H1 (cell line): ENCODE results near the gene RNF44. TPM values are rescaled to one million over a fixed set of nuclear protein-coding genes. Genes with fewer than 3 reads are reported as not detected.
A peak's percentile ranks its signal among the peaks of the same experiment; 100 is the strongest.

ENCODE experiments used
- CTCF ChIA-PET: fragments of 300-600 bp; sonication (Branson Sonifier 250); formaldehyde crosslinking; loops from one replicate; lab custom pipeline; 2021; ENCODE audit not compliant: partially characterized antibody; lab: Charles Lee
- POLR2A ChIA-PET: fragments of 300-600 bp; sonication (Branson Sonifier 250); formaldehyde crosslinking; loops from one replicate; lab custom pipeline; 2021; ENCODE audit warnings: inconsistent platforms; ENCODE audit not compliant: partially characterized antibody; lab: Charles Lee
- DNase-seq, 2 experiments: peaks; one replicate each; pipeline versions ENCODE4 v3.0.0 to v3.0.0-alpha.2; 2010 to 2022; ENCODE audit warnings: low spot score in 2 of 2, low read depth in 1 of 2, mixed read lengths in 1 of 2
- FAIRE-seq: peaks from 2 replicates; lab custom pipeline; 2011; peaks lifted over from hg19 to GRCh38; lab: Jason Lieb, UNC
- H2AFZ ChIP-seq: 2 replicates; pipeline ENCODE4 v1.8.1; 2012; ENCODE audit warnings: low read length, inconsistent platforms
- H2AK5ac ChIP-seq: 2 replicates; pipeline ENCODE4 v1.6.1; 2013; ENCODE audit warnings: low read depth, low read length
- H2BK120ac ChIP-seq: replicated peaks from 2 replicates; pipeline ENCODE3; 2013; ENCODE audit warnings: low read depth, low read length, inconsistent platforms
- H2BK12ac ChIP-seq: 2 replicates; pipeline ENCODE4 v1.6.1; 2013; ENCODE audit warnings: low read depth, low read length
- H2BK15ac ChIP-seq: 2 replicates; pipeline ENCODE4 v1.6.1; 2013; ENCODE audit warnings: low read length
- H2BK20ac ChIP-seq: 2 replicates; pipeline ENCODE4 v1.6.1; 2013; ENCODE audit warnings: low read length
- H2BK5ac ChIP-seq: 2 replicates; pipeline ENCODE4 v1.6.1; 2013; ENCODE audit warnings: low read depth, low read length
- H3K14ac ChIP-seq: 2 replicates; pipeline ENCODE4 v1.6.1; 2013; ENCODE audit warnings: inconsistent platforms; ENCODE audit not compliant: insufficient read length
- H3K18ac ChIP-seq: 2 replicates; pipeline ENCODE4 v1.6.1; 2013; ENCODE audit warnings: low read length; ENCODE audit errors: extremely low read depth
- H3K23ac ChIP-seq: 2 replicates; pipeline ENCODE4 v1.6.1; 2013; ENCODE audit warnings: inconsistent platforms; ENCODE audit not compliant: insufficient read length
- H3K23me2 ChIP-seq: 2 replicates; pipeline ENCODE4 v1.6.1; 2013; ENCODE audit warnings: low read depth, low read length
- H3K27ac ChIP-seq: 2 replicates; pipeline ENCODE4 v1.6.1; 2011; ENCODE audit warnings: low read depth, low read length, inconsistent platforms
- H3K27me3 ChIP-seq, 4 experiments: replicated peaks in 1 of 4; 1 replicate in 1 of 4; 2 replicates in 3 of 4; pipeline versions ENCODE4 v1.6.1 to v1.8.1; 2011 to 2013; ENCODE audit warnings: low read length in 3 of 4, mild to moderate bottlenecking in 3 of 4, inconsistent platforms in 2 of 4, mixed read lengths in 2 of 4, moderate library complexity in 1 of 4; ENCODE audit not compliant: control insufficient read depth in 3 of 4, insufficient read depth in 3 of 4; ENCODE audit errors: extremely low read depth in 1 of 4
- H3K36me3 ChIP-seq, 4 experiments: 2 replicates each; pipeline versions ENCODE4 v1.6.1 to v1.8.1; 2011 to 2013; ENCODE audit warnings: mild to moderate bottlenecking in 4 of 4, low read length in 3 of 4, moderate library complexity in 2 of 4, control low read depth in 1 of 4, inconsistent platforms in 1 of 4; ENCODE audit not compliant: insufficient read depth in 4 of 4, control insufficient read depth in 2 of 4
- H3K4ac ChIP-seq: replicated peaks from 2 replicates; pipeline ENCODE3; 2013; ENCODE audit warnings: low read length, low read depth, mixed read lengths, inconsistent platforms; ENCODE audit not compliant: insufficient read length
- H3K4me1 ChIP-seq, 4 experiments: replicated peaks in 1 of 4; 1 replicate in 1 of 4; 2 replicates in 3 of 4; pipeline versions ENCODE4 v1.6.1 to v1.8.1; 2011 to 2013; ENCODE audit warnings: low read length in 3 of 4, inconsistent platforms in 2 of 4, mixed read lengths in 1 of 4; ENCODE audit not compliant: insufficient read depth in 4 of 4, control insufficient read depth in 3 of 4
- H3K4me2 ChIP-seq, 2 experiments: 2 replicates each; pipeline versions ENCODE4 v1.6.1 to v1.8.1; 2011 to 2013; ENCODE audit warnings: low read depth in 2 of 2, low read length in 2 of 2, control low read depth in 1 of 2, inconsistent platforms in 1 of 2, mild to moderate bottlenecking in 1 of 2; ENCODE audit not compliant: insufficient read depth in 1 of 2
- H3K4me3 ChIP-seq, 4 experiments: fragments of 200-600, 300-600 bp in 1 of 4; sonication (generic), shearing (Covaris generic), sonication (Bioruptor Twin) in 1 of 4; 2 replicates each; pipeline versions ENCODE4 v1.5.1 to v1.8.1; 2011 to 2016; ENCODE audit warnings: low read length in 4 of 4, low read depth in 3 of 4, control low read depth in 2 of 4, inconsistent platforms in 2 of 4, mild to moderate bottlenecking in 2 of 4, mixed read lengths in 1 of 4, moderate library complexity in 1 of 4; ENCODE audit not compliant: insufficient read depth in 2 of 4; ENCODE audit errors: extremely low read depth in 1 of 4
- H3K56ac ChIP-seq: replicated peaks from 2 replicates; pipeline ENCODE3; 2013; ENCODE audit warnings: low read depth, mild to moderate bottlenecking, mixed read lengths, low read length, inconsistent platforms; ENCODE audit not compliant: insufficient read length
- H3K79me1 ChIP-seq: 2 replicates; pipeline ENCODE4 v1.6.1; 2013; ENCODE audit warnings: low read depth, low read length, control low read depth
- H3K79me2 ChIP-seq, 2 experiments: 2 replicates each; pipeline versions ENCODE4 v1.6.1 to v1.8.1; 2012 to 2013; ENCODE audit warnings: low read length in 2 of 2, mild to moderate bottlenecking in 2 of 2, inconsistent platforms in 1 of 2; ENCODE audit not compliant: insufficient read depth in 2 of 2, control insufficient read depth in 1 of 2
- H3K9ac ChIP-seq, 4 experiments: replicated peaks in 1 of 4; 1 replicate in 1 of 4; 2 replicates in 3 of 4; pipeline versions ENCODE4 v1.6.1 to v1.8.1; 2011 to 2013; ENCODE audit warnings: low read depth in 3 of 4, low read length in 3 of 4, control low read depth in 2 of 4, mild to moderate bottlenecking in 2 of 4, moderate library complexity in 2 of 4, inconsistent platforms in 1 of 4; ENCODE audit errors: extremely low read depth in 1 of 4
- H3K9me3 ChIP-seq, 2 experiments: 2 replicates each; pipeline versions ENCODE4 v1.6.1 to v1.8.1; 2012 to 2013; ENCODE audit warnings: mild to moderate bottlenecking in 2 of 2, moderate library complexity in 2 of 2, control low read depth in 1 of 2, inconsistent platforms in 1 of 2, low read depth in 1 of 2, low read length in 1 of 2, mixed read lengths in 1 of 2; ENCODE audit not compliant: insufficient read depth in 2 of 2
- H4K20me1 ChIP-seq, 2 experiments: replicated peaks in 1 of 2; 2 replicates each; pipeline versions ENCODE3 to v1.8.1; 2011 to 2013; ENCODE audit warnings: inconsistent platforms in 2 of 2, low read length in 2 of 2, mild to moderate bottlenecking in 1 of 2; ENCODE audit not compliant: insufficient read depth in 2 of 2, control insufficient read depth in 1 of 2
- H4K5ac ChIP-seq: 2 replicates; pipeline ENCODE4 v1.6.1; 2013; ENCODE audit warnings: low read length, low read depth, mixed read lengths, inconsistent platforms; ENCODE audit not compliant: insufficient read length
- H4K8ac ChIP-seq: 2 replicates; pipeline ENCODE4 v1.8.0; 2013; ENCODE audit warnings: mild to moderate bottlenecking, moderate library complexity, low read length, inconsistent platforms; ENCODE audit not compliant: insufficient read depth; ENCODE audit errors: extremely low read depth
- H4K91ac ChIP-seq: replicated peaks from 2 replicates; pipeline ENCODE3; 2013; ENCODE audit warnings: low read length, mixed read lengths, inconsistent platforms; ENCODE audit not compliant: insufficient read length
- CHD1 ChIP-seq: IDR thresholded peaks from 2 replicates; pipeline ENCODE4 v1.6.1; 2012; ENCODE audit warnings: low read depth, low read length, improper control_type of control experiment
- EZH2 ChIP-seq: fragments of 200-600 bp; sonication (generic); IDR thresholded peaks from 2 replicates; pipeline ENCODE4 v1.7.1; 2012; ENCODE audit warnings: low read depth, mild to moderate bottlenecking, moderate library complexity, low read length, inconsistent platforms; ENCODE audit not compliant: severe bottlenecking
- PHF8 ChIP-seq: fragments of 200-600 bp; sonication (generic); conservative IDR thresholded peaks from 2 replicates; pipeline ENCODE4 v1.7.1; 2012; ENCODE audit warnings: low read depth, mild to moderate bottlenecking, inconsistent platforms, low read length, moderate library complexity
- POLR2AphosphoS5 ChIP-seq: IDR thresholded peaks from 2 replicates; pipeline ENCODE4 v1.6.1; 2011; ENCODE audit warnings: low read depth, low read length
- RBBP5 ChIP-seq: IDR thresholded peaks from 2 replicates; pipeline ENCODE4 v1.7.1; 2012; ENCODE audit warnings: low read depth, mild to moderate bottlenecking, inconsistent platforms, low read length, moderate library complexity, borderline replicate concordance
- TAF7 ChIP-seq: optimal IDR thresholded peaks from 2 replicates; pipeline ENCODE3; 2011; ENCODE audit warnings: low read depth, mild to moderate bottlenecking, inconsistent platforms, low read length, moderate library complexity, borderline replicate concordance
- TBP ChIP-seq: IDR thresholded peaks from 2 replicates; pipeline ENCODE4 v1.6.1; 2011; ENCODE audit warnings: low read depth, low read length, improper control_type of control experiment
- TEAD4 ChIP-seq: IDR thresholded peaks from 2 replicates; pipeline ENCODE4 v1.6.1; 2012; ENCODE audit warnings: low read depth, low read length, inconsistent platforms, mixed read lengths
- WGBS, 2 experiments: shearing (Covaris generic) in 1 of 2; methylation state at CpG; one replicate each; pipeline versions ENCODE4 v1.1.6 to v1.1.7; 2013 to 2015; ENCODE audit warnings: low lambda C conversion rate in 2 of 2, mixed read lengths in 2 of 2, inconsistent platforms in 1 of 2, low coverage in 1 of 2, missing lambda C conversion rate in 1 of 2; ENCODE audit not compliant: insufficient replicate concordance in 2 of 2, insufficient coverage in 1 of 2, insufficient read length in 1 of 2; ENCODE audit errors: extremely low coverage in 1 of 2, missing lambda C conversion rate in 1 of 2; 5-methylcytosine and 5-hydroxymethylcytosine counted together
- polyA plus RNA-seq, 7 experiments: library from polyadenylated mRNA; depleted of rRNA in 3 of 7; stranded (reverse) in 5 of 7; unstranded in 2 of 7; fragments of >200 nt in 5 of 7; fragments of 200-250 nt in 2 of 7; gene quantifications; 1 replicate in 5 of 7; 2 replicates in 1 of 7; 4 replicates in 1 of 7; pipeline versions ENCODE4 v1.2.1 to v1.2.3, GENCODE V29; 2011 to 2013; ENCODE audit warnings: missing spikeins in 2 of 7, mixed read lengths in 2 of 7
- total RNA-seq: library from RNA; stranded (reverse); fragmentation: NEBNext Ultra II Directional; extraction: Animal tissue kit (Norgen Biotek cat#: 25700); gene quantifications from 2 replicates; pipeline ENCODE4 v1.2.1, GENCODE V29; 2021

RNF44 gene
- total and polyA plus RNA-seq, 2 of the 8 experiments (the other 6 are each of a cell fraction or from before 2014, with no cell fraction given): 54.7 to 164 TPM

DNA sequence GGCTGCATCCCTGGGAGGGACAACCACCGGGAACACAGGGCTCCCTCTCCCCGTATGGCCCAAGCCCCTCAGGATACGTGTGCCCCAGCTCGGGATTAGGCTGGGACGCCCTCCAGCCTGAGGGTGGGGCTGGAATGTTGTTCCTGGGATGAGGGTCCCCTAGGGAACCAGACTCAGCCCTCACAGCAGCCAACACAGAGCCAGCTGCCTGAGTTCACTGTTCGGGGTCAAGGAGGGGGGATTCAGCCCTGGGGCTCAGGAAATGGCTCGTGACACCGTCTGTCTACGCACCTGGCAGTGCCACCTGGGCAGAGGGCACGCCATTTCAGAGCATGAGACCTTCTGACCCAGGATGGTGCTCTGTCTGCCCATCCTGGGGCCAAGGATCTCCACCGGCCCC lies 8.9 kb downstream of the RNF44 start:
- H3K18ac ChIP-seq: no peak overlapping the region
- H3K4me2 ChIP-seq: no peak overlapping the region
- CTCF ChIA-PET: interaction anchor here (1.6 kb wide), 1 partner anchor 50 kb away, joined by 3 read pairs; no protein-coding TSS in a partner anchor
- H3K23ac ChIP-seq: no peak overlapping the region
- no peak overlapping the region for H2BK20ac ChIP-seq
- peaks cover 5 to 21% of the 10 kb centered on the region in 2 experiments; a peak in 3 of 4 replicates for H3K79me2 ChIP-seq
- H3K4ac ChIP-seq: no peak overlapping the region
- no peak for FAIRE-seq
- H4K5ac ChIP-seq: no peak overlapping the region
- H3K27me3 ChIP-seq: no peaks in the 10 kb centered on the region
- H3K56ac ChIP-seq: no peak overlapping the region
- no peak overlapping the region; the same call in none of the 2 replicates for H4K8ac ChIP-seq
- H3K23me2 ChIP-seq: no peaks in the 10 kb centered on the region
- H3K14ac ChIP-seq: no peak overlapping the region
- H2BK12ac ChIP-seq: no peak overlapping the region
- no peaks in the 10 kb centered on the region; a peak in 1 of 7 replicates for H3K4me1 ChIP-seq
- H3K79me1 ChIP-seq: peaks cover 6% of the 10 kb centered on the region
- DNase-seq: no peak
- H3K9ac ChIP-seq: no peak overlapping the region
- no peak overlapping the region for H3K27ac ChIP-seq
- H2AK5ac ChIP-seq: no peak overlapping the region
- H4K91ac ChIP-seq: no peak overlapping the region
- H3K36me3 ChIP-seq: peaks cover 29 to 53% (median 43%) of the 10 kb centered on the region in 4 experiments
- 96% methylated on average over 9 of the region's 11 CpGs; no CpG with 5 or more reads in 1 of the 2 experiments for WGBS, 2 experiments
- H2BK120ac ChIP-seq: no peak overlapping the region
- no peak overlapping the region for H2BK5ac ChIP-seq
- TF ChIP-seq TEAD4 (no peak), PHF8 (no peak), EZH2 (no peak), TAF7 (no peak), CHD1 (no peak), RBBP5 (no peak), TBP (no peak), POLR2AphosphoS5 (peak; percentile 54; the same call in 1 of the 2 replicates)
- TF ChIP-seq, all 59 proteins: peak for 1
- POLR2A ChIA-PET: interaction anchor here (1.4 to 26.0 kb wide), 4 partner anchors 9 to 53 kb away, joined by 3 to 458 read pairs (median 231); partner anchors contain the start of gene RNF44
- no peak overlapping the region for H2BK15ac ChIP-seq
- H2AFZ ChIP-seq: no peak overlapping the region
- H4K20me1 ChIP-seq: peaks cover 24 to 29% of the 10 kb centered on the region in 2 experiments
- no peak overlapping the region for H3K4me3 ChIP-seq
- H3K9me3 ChIP-seq: no peaks in the 10 kb centered on the region
